ENCODE results near the gene ITGA4.

ITGA4 gene

GRCh38 chr2:181421464-181421863 is 35.7 kb upstream of the ITGA4 start:
- no peak for TF ChIP-seq CTCF (conservative IDR thresholded peaks at IDR 0.05; ENCODE audit: low read depth, low read length)
- DNase-seq (ENCODE audit: low read depth): no peak
- H3K4me3 ChIP-seq (ENCODE audit: low read depth, low read length): no peak overlapping the region

- no peak for TF ChIP-seq CTCF (conservative IDR thresholded peaks at IDR 0.05; ENCODE audit: low read depth, low read length)
- H3K4me3 ChIP-seq (ENCODE audit: low read depth, low read length): no peak overlapping the region
- DNase-seq (ENCODE audit: low read depth): no peak
Observed at GRCh38 chr2:181426672-181427071, 30.5 kb upstream of the ITGA4 start.

GRCh38 chr2:181430406-181431118 is 26.6 kb upstream of the ITGA4 start:
- DNase-seq (ENCODE audit: low read depth): peak; percentile 14
- peak; percentile 47 for TF ChIP-seq CTCF (conservative IDR thresholded peaks at IDR 0.05; ENCODE audit: low read depth, low read length)
- no peak overlapping the region for H3K4me3 ChIP-seq (ENCODE audit: low read depth, low read length)

GRCh38 chr2:181431674-181432073 is 25.5 kb upstream of the ITGA4 start:
- no peak overlapping the region for H3K4me3 ChIP-seq (ENCODE audit: low read depth, low read length)
- no peak for DNase-seq (ENCODE audit: low read depth)
- no peak for TF ChIP-seq CTCF (conservative IDR thresholded peaks at IDR 0.05; ENCODE audit: low read depth, low read length)

- TF ChIP-seq CTCF (conservative IDR thresholded peaks at IDR 0.05; ENCODE audit: low read depth, low read length): peak; percentile 28
- no peak for DNase-seq (ENCODE audit: low read depth)
- H3K4me3 ChIP-seq (ENCODE audit: low read depth, low read length): no peak overlapping the region
Observed at GRCh38 chr2:181438261-181438660, 18.9 kb upstream of the ITGA4 start.

- DNase-seq (ENCODE audit: low read depth): no peak
- no peak overlapping the region for H3K4me3 ChIP-seq (ENCODE audit: low read depth, low read length)
- no peak for TF ChIP-seq CTCF (conservative IDR thresholded peaks at IDR 0.05; ENCODE audit: low read depth, low read length)
Observed at GRCh38 chr2:181440344-181440743, 16.8 kb upstream of the ITGA4 start.

- no peak overlapping the region for H3K4me3 ChIP-seq (ENCODE audit: low read depth, low read length)
- no peak for DNase-seq (ENCODE audit: low read depth)
- TF ChIP-seq CTCF (conservative IDR thresholded peaks at IDR 0.05; ENCODE audit: low read depth, low read length): no peak
Observed at GRCh38 chr2:181440919-181441318, 16.3 kb upstream of the ITGA4 start.
